Measurements from ENCODE around the gene VWA5B2.

Gene VWA5B2

GRCh38 chr3:184248454-184249411 lies 19.3 kb downstream of the VWA5B2 start, which contains the start of gene ALG3:
Gene ALG3, minus strand, starts transcription at chr3:184248962. Its CDS starts 22 bp downstream, at chr3:184248940.
- peaks cover 13% of the 10 kb centered on the region for H3K36me3 ChIP-seq (ENCODE audit: control insufficient read depth, insufficient read depth, low read length)
- H3K27me3 ChIP-seq (replicated peaks; ENCODE audit: control insufficient read depth, insufficient read depth, low read length), result no peaks in the 10 kb centered on the region
- peak; percentile 90 for DNase-seq (ENCODE audit: extremely low read depth, insufficient read length)
- H3K4me3 ChIP-seq (replicated peaks; ENCODE audit: low read depth, low read length), result peak within 1 kb of the TSS; percentile 99
- TF ChIP-seq CTCF (IDR thresholded peaks at IDR 0.05; ENCODE audit: insufficient read depth, low read length, poor library complexity, severe bottlenecking), result no peak

GRCh38 chr3:184249412-184250166 lies 20.2 kb downstream of the VWA5B2 start, which contains the start of gene EEF1AKMT4:
Gene EEF1AKMT4, plus strand, starts transcription at chr3:184249672. Its CDS starts 23 bp downstream, at chr3:184249695.
- peak; percentile 94 for DNase-seq (ENCODE audit: extremely low read depth, insufficient read length)
- Histone ChIP-seq H3K4me3 (replicated peaks; ENCODE audit: low read depth, low read length) (peak within 1 kb of the TSS; percentile 99), H3K27me3 (replicated peaks; ENCODE audit: control insufficient read depth, insufficient read depth, low read length) (no peaks in the 10 kb centered on the region), H3K36me3 (ENCODE audit: control insufficient read depth, insufficient read depth, low read length) (peaks cover 8% of the 10 kb centered on the region)
- peak; percentile 31 for TF ChIP-seq CTCF (IDR thresholded peaks at IDR 0.05; ENCODE audit: insufficient read depth, low read length, poor library complexity, severe bottlenecking)

GRCh38 chr3:184250167-184250828 lies 20.9 kb downstream of the VWA5B2 start:
- H3K4me3 ChIP-seq (replicated peaks; ENCODE audit: low read depth, low read length), result peak overlapping the region; percentile 99
- TF ChIP-seq CTCF (IDR thresholded peaks at IDR 0.05; ENCODE audit: insufficient read depth, low read length, poor library complexity, severe bottlenecking), result peak; percentile 95

GRCh38 chr3:184255291-184256039 lies 26.1 kb downstream of the VWA5B2 start:
- H3K4me3 ChIP-seq (replicated peaks; ENCODE audit: low read depth, low read length), result no peak overlapping the region
- DNase-seq (ENCODE audit: extremely low read depth, insufficient read length), result no peak
- TF ChIP-seq CTCF (IDR thresholded peaks at IDR 0.05; ENCODE audit: insufficient read depth, low read length, poor library complexity, severe bottlenecking), result no peak
- no peaks in the 10 kb centered on the region for H3K36me3 ChIP-seq (ENCODE audit: control insufficient read depth, insufficient read depth, low read length)
- H3K27me3 ChIP-seq (replicated peaks; ENCODE audit: control insufficient read depth, insufficient read depth, low read length), result no peaks in the 10 kb centered on the region

More at GRCh38 chr3:184250167-184250828, 20.9 kb downstream of the VWA5B2 start:
- DNase-seq (ENCODE audit: extremely low read depth, insufficient read length), result peak; percentile 78
- H3K36me3 ChIP-seq (ENCODE audit: control insufficient read depth, insufficient read depth, low read length), result peaks cover 1% of the 10 kb centered on the region; the same call in 1 of the 2 replicates
- no peaks in the 10 kb centered on the region for H3K27me3 ChIP-seq (replicated peaks; ENCODE audit: control insufficient read depth, insufficient read depth, low read length)

Data from GM06990 (cell line).